Glomerular visceral epithelial cell (primary cell): ENCODE data around the gene NEUROD2.
A peak's percentile ranks its signal among the peaks of the same experiment; 100 is the strongest.

Experiments used
- DNase-seq: peaks from one replicate; pipeline ENCODE4 v3.0.0-alpha.2; 2016; ENCODE audit errors: extremely low spot score

The NEUROD2 gene

GRCh38 chr17:39635614-39636176, 28.0 kb upstream of the NEUROD2 start:
- DNase-seq, result no peak

GRCh38 chr17:39634384-39634871, 26.7 kb upstream of the NEUROD2 start:
- peak; percentile 59 for DNase-seq

- no peak for DNase-seq
Observed at GRCh38 chr17:39633570-39634183, 26.0 kb upstream of the NEUROD2 start.

- DNase-seq, result no peak
Observed at GRCh38 chr17:39632153-39632941, 24.6 kb upstream of the NEUROD2 start.

- no peak for DNase-seq
Observed at GRCh38 chr17:39631403-39631802, 23.7 kb upstream of the NEUROD2 start.

- DNase-seq, result no peak
Observed at GRCh38 chr17:39629898-39630297, 22.2 kb upstream of the NEUROD2 start.

- DNase-seq, result no peak
Observed at GRCh38 chr17:39629494-39629880, 21.8 kb upstream of the NEUROD2 start.

GRCh38 chr17:39628655-39629493, 21.2 kb upstream of the NEUROD2 start:
- no peak for DNase-seq

- DNase-seq, result no peak
Observed at GRCh38 chr17:39627712-39628516, 20.2 kb upstream of the NEUROD2 start.

GRCh38 chr17:39627047-39627711, 19.5 kb upstream of the NEUROD2 start:
- DNase-seq, result no peak

GRCh38 chr17:39626171-39627046, 18.7 kb upstream of the NEUROD2 start, which contains the start of gene PPP1R1B:
Gene PPP1R1B, plus strand, starts transcription at chr17:39626952. Its CDS starts 441 bp downstream, at chr17:39627393.
- no peak for DNase-seq

GRCh38 chr17:39625198-39625785, 17.6 kb upstream of the NEUROD2 start:
- no peak for DNase-seq

GRCh38 chr17:39624313-39624712, 16.6 kb upstream of the NEUROD2 start:
- no peak for DNase-seq

- DNase-seq, result peak; percentile 82
Observed at GRCh38 chr17:39623356-39623950, 15.7 kb upstream of the NEUROD2 start.

GRCh38 chr17:39622380-39623006, 14.8 kb upstream of the NEUROD2 start:
- DNase-seq, result peak; percentile 18

GRCh38 chr17:39621523-39622379, 14.0 kb upstream of the NEUROD2 start:
- DNase-seq, result peak; percentile 88

GRCh38 chr17:39619786-39620101, 12.0 kb upstream of the NEUROD2 start:
- DNase-seq, result no peak
